ENCODE results near the gene CHST14.
A peak's percentile ranks its signal among the peaks of the same experiment; 100 is the strongest.

Gene CHST14, protein sequence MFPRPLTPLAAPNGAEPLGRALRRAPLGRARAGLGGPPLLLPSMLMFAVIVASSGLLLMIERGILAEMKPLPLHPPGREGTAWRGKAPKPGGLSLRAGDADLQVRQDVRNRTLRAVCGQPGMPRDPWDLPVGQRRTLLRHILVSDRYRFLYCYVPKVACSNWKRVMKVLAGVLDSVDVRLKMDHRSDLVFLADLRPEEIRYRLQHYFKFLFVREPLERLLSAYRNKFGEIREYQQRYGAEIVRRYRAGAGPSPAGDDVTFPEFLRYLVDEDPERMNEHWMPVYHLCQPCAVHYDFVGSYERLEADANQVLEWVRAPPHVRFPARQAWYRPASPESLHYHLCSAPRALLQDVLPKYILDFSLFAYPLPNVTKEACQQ

DNA sequence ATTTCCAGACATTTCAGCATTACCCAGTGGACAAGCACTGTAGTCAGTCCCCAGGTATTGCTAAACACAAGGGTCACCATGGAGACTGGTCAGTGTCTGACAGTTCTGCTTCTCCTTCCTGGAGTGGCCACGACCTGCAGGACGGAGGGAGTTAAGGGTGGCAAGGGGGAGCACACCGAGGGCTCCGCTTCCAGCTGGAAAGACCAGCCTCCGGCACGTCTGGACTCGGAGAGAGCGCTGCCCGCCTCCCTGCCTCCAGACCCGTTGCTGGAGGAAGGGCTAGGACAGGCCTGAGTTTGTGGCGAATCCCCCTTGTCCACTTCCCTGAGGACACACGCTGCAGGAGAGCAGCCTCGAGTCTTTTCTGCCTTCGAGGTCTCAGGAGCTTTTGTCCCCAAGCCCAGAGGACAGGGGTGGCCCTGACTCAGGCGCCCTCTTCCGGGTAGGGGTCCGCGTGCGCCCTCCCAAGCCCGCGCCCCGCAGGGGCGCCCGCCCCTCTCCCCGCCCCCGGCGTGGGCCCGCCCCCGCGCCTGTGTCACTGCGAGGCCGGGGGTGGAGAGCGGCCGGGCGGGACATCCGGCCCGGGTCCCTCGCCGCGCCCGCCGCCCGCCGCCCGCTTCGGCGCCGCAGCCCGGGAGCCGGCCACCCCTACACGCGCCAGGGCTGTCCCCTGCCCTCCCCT is at the start of gene CHST14:
Gene CHST14 (plus strand): TSS at position 562 of the 682 bp plus-strand sequence. CDS start 230 bp downstream, outside the sequence.
- ChIA-PET POLR2A (interaction anchor here (0.6 to 1.5 kb wide), 4 partner anchors 12 to 98 kb away, joined by 3 to 4 read pairs (median 3); partner anchors contain the start of gene RPUSD2), CTCF (no interaction called here)
- peak; percentile 53 for DNase-seq (ENCODE audit: extremely low spot score)
- TF ChIP-seq SUZ12 (IDR thresholded peaks at IDR 0.05) (no peak), FOXA1 (IDR thresholded peaks at IDR 0.05) (no peak), ARNT (IDR thresholded peaks at IDR 0.05) (no peak), BHLHE40 (IDR thresholded peaks at IDR 0.05; ENCODE audit: borderline replicate concordance) (no peak), NFRKB (IDR thresholded peaks at IDR 0.05) (no peak), ZNF384 (IDR thresholded peaks at IDR 0.05) (no peak), CTBP1 (IDR thresholded peaks at IDR 0.05; ENCODE audit: borderline replicate concordance) (no peak), ELF4 (IDR thresholded peaks at IDR 0.05) (no peak), LEF1 (IDR thresholded peaks at IDR 0.05; ENCODE audit: borderline replicate concordance) (no peak), FOXM1 (IDR thresholded peaks at IDR 0.05; ENCODE audit: borderline replicate concordance) (no peak), FOXK2 (IDR thresholded peaks at IDR 0.05) (no peak), SP1 (IDR thresholded peaks at IDR 0.05) (no peak), HDGF (IDR thresholded peaks at IDR 0.05; ENCODE audit: borderline replicate concordance) (no peak), L3MBTL2 (conservative IDR thresholded peaks at IDR 0.05) (no peak), TARDBP (IDR thresholded peaks at IDR 0.05) (no peak)
- TF ChIP-seq, protein P1, sequence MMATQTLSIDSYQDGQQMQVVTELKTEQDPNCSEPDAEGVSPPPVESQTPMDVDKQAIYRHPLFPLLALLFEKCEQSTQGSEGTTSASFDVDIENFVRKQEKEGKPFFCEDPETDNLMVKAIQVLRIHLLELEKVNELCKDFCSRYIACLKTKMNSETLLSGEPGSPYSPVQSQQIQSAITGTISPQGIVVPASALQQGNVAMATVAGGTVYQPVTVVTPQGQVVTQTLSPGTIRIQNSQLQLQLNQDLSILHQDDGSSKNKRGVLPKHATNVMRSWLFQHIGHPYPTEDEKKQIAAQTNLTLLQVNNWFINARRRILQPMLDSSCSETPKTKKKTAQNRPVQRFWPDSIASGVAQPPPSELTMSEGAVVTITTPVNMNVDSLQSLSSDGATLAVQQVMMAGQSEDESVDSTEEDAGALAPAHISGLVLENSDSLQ (IDR thresholded peaks at IDR 0.05) = no peak

DNA sequence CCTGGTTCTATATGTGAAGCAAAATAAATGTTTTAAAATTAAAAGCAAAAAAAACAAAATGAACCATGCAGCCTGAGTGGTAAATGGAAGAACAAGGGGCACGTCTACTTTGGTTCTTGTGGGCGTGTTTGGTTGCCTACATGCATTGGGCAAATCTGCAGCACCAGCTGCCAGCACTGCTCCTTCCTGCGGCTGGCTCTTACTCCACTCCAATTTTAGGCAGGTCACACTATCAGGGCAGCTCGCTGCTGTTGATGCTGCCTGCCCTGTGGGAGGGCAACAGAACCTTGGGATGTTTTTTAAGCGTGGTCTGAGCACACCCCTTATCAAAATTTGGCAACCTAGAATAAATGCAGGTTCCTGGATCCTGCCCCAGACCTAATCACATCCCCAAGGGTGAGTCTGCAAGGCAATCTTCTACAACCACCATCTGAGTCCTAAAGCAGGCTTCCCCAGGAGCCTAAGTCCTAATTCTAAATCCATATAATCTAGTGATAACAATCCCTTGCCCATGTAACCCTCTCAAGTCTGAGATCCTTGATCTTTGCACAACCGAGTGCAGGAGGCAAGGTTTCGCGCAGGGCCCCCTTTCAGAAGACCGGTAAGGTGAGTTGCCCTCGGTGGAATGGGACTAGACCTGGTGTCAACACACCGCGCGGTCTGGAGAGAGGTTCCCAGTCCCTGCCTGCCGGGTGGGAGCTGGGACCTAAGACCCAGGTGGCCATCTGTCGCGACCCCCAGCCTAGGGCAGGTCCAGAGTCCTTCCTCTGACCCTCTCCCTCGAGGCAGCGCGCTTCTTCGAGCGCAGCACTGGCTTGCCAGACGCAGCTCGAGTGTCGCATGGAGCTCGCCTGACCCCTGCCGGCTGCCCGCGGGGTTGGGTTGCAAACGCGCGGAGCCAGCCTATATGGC is 49.3 kb upstream of the CHST14 start:
- peak; percentile 74 for DNase-seq (ENCODE audit: extremely low spot score)
- ChIA-PET CTCF (interaction anchor here (0.6 to 1.9 kb wide), 8 partner anchors 10 to 355 kb away, joined by 3 to 5 read pairs (median 4); partner anchors contain the start of genes BAHD1 and CCDC9B), POLR2A (interaction anchor here (1.2 to 1.5 kb wide), 2 partner anchors 9 to 16 kb away, joined by 3 to 6 read pairs; partner anchors contain the start of gene IVD)
- no peak for TF ChIP-seq SP1 (IDR thresholded peaks at IDR 0.05)
- TF ChIP-seq FOXA1 (IDR thresholded peaks at IDR 0.05) = no peak
- TF ChIP-seq ZNF384 (IDR thresholded peaks at IDR 0.05) = no peak

DNA sequence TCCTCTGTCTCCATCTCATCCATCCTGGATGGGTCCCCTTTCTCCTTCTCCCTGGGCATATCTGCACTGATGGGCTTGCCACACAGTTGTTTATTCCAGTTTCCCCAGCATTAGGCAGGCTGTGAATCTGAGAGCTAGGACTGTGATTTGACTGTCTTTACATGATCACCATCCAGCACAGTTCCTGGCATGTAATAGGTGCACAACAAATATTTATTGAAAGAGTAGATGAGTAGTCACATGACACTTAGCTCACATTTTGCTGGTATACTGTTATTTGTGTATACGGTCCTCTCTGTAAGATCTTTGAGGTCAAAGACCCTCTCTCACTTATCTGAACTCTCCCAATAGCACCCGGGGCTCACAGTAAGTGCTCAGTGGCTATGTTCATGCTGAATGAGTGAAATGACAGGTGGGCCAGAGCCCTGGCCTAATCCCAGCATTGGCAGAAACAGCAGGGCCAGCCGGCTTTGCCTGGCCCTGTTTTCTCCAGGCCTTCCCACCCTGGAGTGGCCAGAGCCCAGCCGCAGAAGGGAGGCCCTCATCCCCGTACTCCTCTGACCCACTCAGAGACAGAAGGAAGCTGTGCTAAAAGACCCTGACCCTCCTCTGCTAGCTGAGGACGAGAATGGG is 46.2 kb upstream of the CHST14 start:
- CTCF ChIA-PET = interaction anchor here (1.0 kb wide), 1 partner anchor 15 kb away, joined by 5 read pairs; no protein-coding TSS in a partner anchor
- DNase-seq (ENCODE audit: extremely low spot score) = no peak
- TF ChIP-seq SUZ12 (IDR thresholded peaks at IDR 0.05) (no peak), L3MBTL2 (conservative IDR thresholded peaks at IDR 0.05) (no peak), FOXM1 (IDR thresholded peaks at IDR 0.05; ENCODE audit: borderline replicate concordance) (no peak), SP1 (IDR thresholded peaks at IDR 0.05) (no peak), ELF4 (IDR thresholded peaks at IDR 0.05) (no peak), TARDBP (IDR thresholded peaks at IDR 0.05) (no peak), LEF1 (IDR thresholded peaks at IDR 0.05; ENCODE audit: borderline replicate concordance) (no peak), HDGF (IDR thresholded peaks at IDR 0.05; ENCODE audit: borderline replicate concordance) (no peak), CTBP1 (IDR thresholded peaks at IDR 0.05; ENCODE audit: borderline replicate concordance) (no peak), FOXK2 (IDR thresholded peaks at IDR 0.05) (no peak), NFRKB (IDR thresholded peaks at IDR 0.05) (no peak)
- TF ChIP-seq, protein P1 (IDR thresholded peaks at IDR 0.05) = no peak
- POLR2A ChIA-PET = interaction anchor here (0.8 to 1.4 kb wide), 2 partner anchors 16 to 18 kb away, joined by 3 to 5 read pairs; partner anchors contain the start of genes BAHD1 and IVD

DNA sequence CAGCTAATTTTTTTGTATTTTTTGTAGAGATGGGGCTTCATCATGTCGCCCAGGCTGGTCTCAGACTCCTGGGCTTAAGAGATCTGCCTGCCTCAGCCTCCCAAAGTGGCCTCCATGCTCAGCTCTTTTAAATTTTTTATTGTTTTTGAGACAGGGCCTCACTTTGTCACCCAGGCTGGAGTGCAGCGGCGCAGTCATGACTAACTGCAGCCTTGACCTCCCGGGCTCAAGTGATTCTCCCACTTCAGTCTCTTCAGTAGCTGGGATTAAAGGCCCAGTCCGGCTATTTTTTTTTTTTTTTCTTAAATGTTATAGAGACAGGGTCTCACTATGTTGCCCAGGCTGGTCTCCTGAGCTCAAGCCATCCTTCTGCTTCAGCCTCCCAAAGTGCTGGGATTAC is 45.1 kb upstream of the CHST14 start:
- ChIA-PET CTCF (no interaction called here), POLR2A (interaction anchor here (1.4 kb wide), 1 partner anchor 19 kb away, joined by 5 read pairs; the partner anchor contains the start of gene IVD)
- TF ChIP-seq TARDBP (IDR thresholded peaks at IDR 0.05) = no peak
- no peak for TF ChIP-seq CTBP1 (IDR thresholded peaks at IDR 0.05; ENCODE audit: borderline replicate concordance)
- DNase-seq (ENCODE audit: extremely low spot score) = no peak

DNA sequence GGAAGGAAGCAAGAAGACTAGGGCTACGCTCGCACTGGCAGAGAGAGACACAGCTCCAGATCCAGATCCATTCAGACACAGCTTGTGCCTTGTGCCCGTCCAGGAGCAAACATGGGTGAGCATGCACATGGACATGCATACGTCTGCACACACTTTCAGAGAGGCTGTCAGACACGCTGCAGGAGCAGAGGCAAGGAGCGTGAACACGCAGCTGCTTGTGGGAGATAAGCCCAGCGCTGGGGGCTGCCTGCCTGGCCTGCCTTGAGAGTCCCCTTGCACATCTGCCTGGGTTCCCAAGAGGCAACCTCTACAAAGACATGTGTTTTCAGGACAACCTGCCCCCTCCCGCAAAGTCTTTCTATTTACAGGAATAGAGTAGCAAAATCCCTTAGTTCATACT is 43.6 kb upstream of the CHST14 start:
- DNase-seq (ENCODE audit: extremely low spot score) = no peak
- CTCF ChIA-PET = no interaction called here

DNA sequence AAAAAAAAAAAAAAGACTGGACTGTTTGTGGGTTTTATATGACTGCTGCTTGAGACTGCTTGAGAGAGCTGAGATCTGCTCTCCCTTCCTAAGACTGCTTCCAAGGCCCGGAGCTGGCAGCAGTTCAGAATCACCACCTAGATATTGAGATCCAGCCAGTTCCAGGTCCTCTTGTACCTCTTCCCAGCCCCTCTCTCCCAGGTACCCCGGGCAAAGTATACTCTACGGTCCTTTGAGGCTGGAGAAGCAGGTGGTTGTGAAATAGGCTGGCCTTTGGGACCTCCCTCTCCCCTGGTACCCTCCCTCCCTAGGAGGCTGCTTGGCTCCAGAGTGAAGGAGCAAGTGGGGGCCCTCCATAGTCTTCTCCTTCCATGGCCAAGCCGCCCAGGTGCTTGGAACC is 42.6 kb upstream of the CHST14 start:
- CTCF ChIA-PET = no interaction called here
- POLR2A ChIA-PET = no interaction called here
- TF ChIP-seq L3MBTL2 (conservative IDR thresholded peaks at IDR 0.05) = no peak
- TF ChIP-seq SP1 (IDR thresholded peaks at IDR 0.05) = no peak
- TF ChIP-seq, protein P1 (IDR thresholded peaks at IDR 0.05) = no peak
- TF ChIP-seq FOXK2 (IDR thresholded peaks at IDR 0.05) = no peak
- TF ChIP-seq ELF4 (IDR thresholded peaks at IDR 0.05) = no peak
- no peak for TF ChIP-seq ARNT (IDR thresholded peaks at IDR 0.05)
- TF ChIP-seq TARDBP (IDR thresholded peaks at IDR 0.05) = no peak
- TF ChIP-seq FOXA1 (IDR thresholded peaks at IDR 0.05) = no peak
- no peak for TF ChIP-seq SUZ12 (IDR thresholded peaks at IDR 0.05)
- TF ChIP-seq FOXM1 (IDR thresholded peaks at IDR 0.05; ENCODE audit: borderline replicate concordance) = no peak
- TF ChIP-seq HDGF (IDR thresholded peaks at IDR 0.05; ENCODE audit: borderline replicate concordance) = no peak
- no peak for TF ChIP-seq BHLHE40 (IDR thresholded peaks at IDR 0.05; ENCODE audit: borderline replicate concordance)
- no peak for DNase-seq (ENCODE audit: extremely low spot score)

More for the DNA sequence above, 43.6 kb upstream of the CHST14 start:
- TF ChIP-seq FOXK2 (IDR thresholded peaks at IDR 0.05) = no peak
- POLR2A ChIA-PET = no interaction called here

All from HEK293T (cell line).